GM21619 (cell line): Measurements from ENCODE around the gene FER.
"Not testable (repeated sequence)": the region's sequence is repeated elsewhere in the genome, so short reads cannot be mapped to it uniquely, and the experiment has no call there.

Experiments used
- ATAC-seq: cut with Tn5 transposase; IDR thresholded peaks from one replicate; pipeline ENCODE4 v1.9.1; 2021; ENCODE audit not compliant: unreplicated experiment

Gene FER

DNA sequence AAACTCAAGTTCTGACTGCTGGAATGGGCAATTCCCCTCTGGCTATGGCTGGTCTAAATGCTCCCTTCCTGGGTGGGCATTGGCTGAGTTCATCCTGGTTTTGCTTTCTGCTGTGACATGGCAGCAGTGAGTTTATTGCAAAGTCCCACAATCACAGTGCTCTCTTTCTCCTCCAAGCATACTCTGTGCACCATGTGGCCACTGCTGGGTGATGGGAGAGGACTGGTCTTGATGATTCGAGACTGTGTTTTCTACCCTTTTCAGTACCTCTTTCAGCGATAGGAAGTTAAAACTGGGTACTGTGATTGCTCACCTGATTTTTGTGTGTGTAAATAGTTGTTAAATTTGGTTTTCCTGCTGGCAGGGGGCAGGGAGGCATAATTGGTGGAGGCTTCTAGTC is 49.7 kb downstream of the FER start:
- ATAC-seq: no peak

DNA sequence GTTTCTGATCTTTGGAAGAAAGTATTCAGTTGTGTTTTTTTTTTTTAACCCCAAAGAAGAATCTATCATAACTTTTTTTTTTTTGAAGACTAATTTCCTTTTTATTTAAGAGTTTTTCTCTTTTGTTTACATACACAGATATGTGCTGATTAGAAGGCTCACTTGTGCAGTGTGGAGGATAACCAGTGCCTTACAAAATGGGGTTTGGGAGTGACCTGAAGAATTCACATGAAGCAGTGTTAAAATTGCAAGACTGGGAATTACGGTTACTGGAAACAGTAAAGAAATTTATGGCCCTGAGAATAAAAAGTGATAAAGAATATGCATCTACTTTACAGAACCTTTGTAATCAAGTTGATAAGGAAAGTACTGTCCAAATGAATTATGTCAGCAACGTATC is 50.3 kb downstream of the FER start:
- ATAC-seq: no peak

DNA sequence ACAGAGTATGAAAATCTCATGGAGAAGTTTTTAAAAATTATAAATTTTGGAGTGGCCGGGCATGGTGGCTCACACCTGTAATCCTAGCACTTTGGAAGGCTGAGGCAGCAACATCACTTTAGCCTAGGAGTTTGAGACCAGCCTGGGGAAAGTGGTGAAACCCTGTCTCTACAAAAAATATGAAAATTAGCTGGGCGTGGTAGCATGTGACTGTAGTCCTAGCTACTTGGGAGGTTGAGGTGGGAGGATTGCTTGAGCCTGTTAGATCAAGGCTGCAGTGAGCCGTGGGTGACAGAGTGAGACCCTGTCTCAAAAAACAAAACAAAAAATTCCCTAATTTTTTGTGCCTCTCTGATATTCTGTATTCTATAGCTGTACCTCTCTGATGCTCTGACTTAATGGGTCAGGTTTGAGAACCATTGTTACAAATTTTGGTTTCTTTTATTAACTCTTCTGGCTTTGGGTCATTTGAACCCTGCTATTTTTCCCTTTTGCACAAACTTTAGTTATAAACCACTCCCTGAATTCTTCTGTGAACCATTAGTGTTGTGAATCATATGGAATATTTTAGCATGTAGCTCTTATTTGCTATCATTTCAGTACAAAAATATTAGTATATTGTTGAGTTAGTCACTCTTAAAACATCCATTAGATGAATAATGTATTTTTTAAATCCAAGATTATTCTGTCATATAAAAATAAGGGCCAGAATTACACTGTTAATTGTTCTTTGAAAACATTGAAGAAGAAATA is 51.0 kb downstream of the FER start:
- no peak for ATAC-seq

DNA sequence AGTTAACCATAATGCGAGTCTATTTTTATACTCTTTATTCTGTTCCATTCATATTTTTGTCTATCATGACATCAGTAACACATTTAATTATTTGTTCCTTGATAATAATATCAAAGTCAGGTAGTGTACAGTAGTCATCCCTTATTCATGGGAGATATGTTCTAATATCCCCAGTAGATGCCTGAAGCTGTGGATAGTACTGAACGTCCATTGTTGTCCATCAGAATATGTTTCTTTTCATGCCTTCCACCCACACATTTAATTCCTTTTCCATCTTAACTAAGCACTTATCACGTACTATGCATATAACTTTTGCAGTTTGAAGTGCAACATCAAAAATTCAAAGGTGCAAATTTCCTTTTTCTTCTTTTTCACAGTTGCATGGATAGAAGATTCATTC is 53.6 kb downstream of the FER start:
- no peak for ATAC-seq

DNA sequence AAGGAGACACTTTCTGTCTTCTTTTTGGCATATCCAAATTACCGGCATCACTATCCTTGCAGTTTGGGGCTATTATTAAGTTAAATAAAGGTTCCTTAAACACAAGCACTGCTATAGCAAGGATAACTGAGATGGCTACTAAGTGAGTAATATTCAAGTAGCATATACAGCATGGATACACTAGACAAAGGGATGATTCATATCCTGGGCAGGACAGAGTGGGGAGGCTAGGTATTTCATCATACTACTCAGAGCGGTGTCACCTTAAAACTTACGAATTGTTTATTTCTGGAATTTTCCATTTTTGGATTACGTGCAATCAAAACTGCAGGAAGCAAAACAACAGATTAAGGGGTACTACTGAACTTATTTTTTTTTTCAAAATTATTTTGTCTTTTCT is 54.1 kb downstream of the FER start:
- no peak for ATAC-seq

DNA sequence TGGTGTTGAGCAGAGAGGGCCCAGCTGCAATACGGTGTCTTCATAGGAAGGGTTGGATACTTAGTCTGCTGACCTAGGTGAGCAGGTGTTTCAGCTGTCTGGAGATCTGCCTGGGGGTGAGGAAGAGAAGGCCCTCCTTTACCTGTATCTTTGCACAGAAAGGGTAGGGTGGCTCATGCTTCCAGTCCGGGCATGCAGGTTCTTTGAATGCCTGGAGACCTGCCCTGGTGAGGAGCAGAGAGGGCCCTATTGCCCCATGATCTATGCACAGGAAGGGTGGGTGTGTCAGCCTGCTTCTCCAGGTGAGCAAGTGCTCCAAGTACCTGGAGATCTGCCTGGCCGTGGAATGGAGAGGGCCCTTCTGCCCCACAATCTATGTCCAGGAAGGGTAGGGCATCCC is 63.0 kb downstream of the FER start:
- ATAC-seq: no peak

DNA sequence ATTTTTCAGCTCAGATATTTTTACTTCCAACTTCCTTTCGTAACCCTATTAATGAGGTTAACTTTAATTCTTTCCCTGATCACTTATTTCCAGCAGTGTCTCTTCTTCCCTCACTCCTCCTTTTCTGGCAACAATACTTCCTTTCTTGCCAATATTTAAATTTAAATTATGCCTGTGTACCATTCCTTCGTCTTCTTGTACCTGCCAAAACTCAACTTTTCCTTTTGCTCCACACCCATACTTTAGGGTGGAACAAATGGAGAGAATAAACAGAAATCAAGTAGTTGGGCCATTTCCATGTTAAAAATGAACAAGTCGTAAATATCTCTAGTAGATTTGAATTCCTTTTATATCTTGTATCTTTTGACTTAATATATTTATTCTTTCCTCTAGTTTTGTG is 66.0 kb downstream of the FER start:
- ATAC-seq: no peak

DNA sequence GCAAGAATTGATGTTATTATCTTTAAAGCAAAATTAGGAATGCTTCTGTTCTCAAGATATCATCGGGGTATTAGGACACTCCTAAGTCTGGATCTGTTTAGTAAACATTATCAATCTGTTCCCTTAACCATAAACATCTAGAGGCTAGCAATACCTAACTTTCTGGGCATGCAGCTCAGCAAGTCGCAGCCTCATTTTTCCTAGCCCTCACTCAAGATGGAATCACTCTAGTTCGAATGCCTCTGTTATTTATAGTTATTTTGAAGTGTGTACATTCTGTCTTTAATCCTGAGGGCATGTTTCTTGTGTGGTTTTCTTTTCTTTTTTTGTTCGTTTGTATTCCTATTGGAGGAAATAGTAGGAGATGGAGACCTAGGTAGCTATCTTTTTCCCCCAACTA is 66.9 kb downstream of the FER start:
- ATAC-seq: no peak

DNA sequence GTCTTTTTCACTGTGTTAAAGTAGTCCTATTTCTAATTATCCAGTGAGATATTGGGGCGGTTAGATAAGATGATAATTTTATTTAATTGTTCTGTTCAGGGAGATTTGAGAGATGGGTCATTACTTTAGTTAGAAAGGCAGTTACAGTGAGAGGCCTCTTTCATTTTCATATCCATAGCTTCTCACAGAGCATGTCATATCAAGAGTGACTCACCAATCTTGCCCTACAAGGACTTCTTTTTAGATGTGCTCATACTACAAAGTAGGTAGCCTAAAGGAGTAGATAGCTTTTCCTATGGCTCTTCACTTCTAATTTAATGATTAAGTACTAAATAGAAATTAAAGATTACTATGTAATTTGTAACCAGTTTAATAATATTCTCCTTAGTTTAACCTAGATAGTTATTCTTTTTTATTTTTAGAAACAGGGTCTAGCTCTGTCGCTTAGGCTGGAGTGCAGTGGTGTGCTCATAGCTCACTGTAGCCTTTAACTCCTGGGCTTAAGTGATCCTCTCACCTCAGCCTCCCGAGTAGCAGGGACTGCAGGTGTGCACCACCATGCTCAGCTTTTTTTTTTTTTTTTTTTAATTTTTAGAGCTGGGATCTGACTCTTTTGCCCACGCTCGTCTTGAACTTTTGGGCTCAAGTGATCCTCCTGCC is 71.0 kb downstream of the FER start:
- peak; percentile 98 for ATAC-seq

DNA sequence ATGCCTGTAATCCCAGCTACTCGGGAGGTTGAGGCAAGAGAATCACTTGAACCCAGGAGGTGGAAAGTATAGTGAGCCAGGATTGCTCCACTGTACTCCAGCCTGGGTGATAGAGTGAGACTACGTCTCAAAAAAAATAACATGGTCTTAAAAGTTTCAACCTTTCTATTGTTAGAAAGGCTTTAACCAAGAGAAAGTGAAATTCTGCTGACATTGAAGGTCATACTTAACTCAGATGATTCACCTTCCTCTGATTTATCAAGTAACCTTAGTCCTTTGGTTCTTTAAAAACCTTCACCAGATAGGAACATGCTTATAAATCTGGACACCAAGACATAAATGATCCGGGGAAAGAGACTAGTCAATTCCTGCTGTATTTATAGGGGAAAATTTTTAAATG is 73.3 kb downstream of the FER start:
- ATAC-seq: no peak

DNA sequence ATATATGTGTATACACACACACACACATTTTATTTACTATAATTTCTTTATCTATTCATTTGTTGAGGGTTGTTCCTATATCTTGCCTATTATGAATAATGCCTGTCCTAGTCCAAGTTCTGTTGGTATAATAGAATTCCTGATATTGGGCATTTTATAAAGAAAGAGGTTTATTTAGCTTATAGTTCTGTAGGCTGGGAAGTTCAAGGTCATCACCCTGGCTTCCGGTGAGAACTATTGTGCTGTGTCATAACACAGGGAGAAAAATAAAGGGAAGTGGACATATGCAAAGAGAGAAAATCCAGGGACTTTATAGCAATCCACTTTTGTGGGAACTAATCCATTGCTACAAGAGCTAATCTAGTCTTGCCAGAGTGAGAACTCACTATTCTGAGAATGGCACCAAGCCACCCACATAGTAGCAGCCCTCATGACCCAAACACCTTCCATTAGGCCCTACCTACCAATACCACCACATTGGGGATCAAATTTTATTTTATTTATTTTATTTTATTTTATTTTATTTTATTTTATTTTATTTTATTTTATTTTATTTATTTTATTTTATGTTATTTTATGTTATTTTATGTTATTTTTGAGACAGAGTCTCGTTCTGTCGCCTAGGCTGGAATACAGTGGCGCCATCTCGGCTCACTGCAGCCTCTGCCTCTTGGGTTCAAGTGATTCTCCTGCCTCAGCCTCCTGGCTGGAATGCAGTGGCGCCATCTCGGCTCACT is 74.7 kb downstream of the FER start:
- ATAC-seq: no peak

DNA sequence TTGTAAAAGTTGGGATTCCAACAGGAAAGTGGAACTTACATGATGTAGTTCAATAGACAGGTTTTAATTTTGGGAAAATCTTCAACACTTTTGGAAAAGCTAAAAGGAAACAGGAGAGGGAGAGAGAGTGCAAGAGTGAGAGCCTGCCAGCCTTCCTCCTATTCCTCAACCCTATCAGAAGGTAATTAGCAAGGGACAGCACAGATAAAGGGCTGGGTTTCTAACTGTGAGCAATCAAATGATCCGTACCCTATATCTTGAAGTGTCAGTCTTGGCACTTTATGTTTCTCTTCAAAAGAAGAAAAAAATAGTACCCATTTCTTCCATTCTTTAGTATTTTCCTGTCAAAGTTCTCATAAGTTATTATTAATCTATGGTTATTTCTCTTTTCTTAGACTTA is 79.4 kb downstream of the FER start:
- no peak for ATAC-seq

DNA sequence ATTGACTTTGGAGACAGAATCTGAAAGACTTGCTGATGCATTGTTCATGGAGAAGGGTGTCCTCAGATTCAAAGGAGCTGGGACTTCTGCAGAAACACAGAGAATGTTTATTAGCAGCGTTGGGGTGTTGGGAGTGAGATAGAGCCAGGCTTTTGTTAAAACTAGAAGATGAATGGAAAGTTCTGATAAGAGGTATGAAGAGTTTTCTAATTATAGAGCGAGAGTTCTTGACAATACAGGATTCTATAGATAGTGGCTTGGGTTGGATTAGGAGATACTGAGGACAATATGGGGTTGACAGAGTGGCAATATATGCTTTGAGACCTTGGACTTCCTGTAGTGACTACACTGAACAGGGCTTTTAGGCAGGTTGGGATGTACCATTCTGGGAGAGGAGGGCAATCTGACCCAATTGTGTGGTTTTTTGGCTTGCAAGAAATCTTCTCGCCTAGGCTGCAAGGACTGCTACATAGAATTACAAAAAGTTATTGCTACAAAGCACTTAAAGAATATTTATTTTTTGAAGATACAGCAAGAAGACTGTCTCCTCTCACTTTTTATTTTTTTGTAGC is 83.1 kb downstream of the FER start:
- no peak for ATAC-seq

DNA sequence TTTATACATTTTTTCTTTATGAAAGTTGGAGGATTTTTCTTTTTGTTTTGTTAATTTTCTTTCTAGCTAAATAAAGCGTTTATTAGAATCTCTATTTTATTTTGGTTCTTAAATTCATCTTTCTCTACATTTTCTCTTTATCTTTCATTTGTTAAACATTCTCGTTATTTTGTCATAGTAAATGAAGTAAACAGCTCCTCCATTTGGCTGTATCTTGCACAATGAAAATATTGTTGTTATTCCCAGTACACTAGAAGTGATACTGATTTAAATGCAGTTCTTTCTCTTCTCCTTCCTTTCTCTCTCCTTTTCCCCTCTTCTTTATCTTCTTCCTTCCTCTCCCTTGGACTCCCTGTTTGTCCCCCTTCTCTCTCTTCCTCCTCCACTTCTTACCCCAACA is 88.8 kb downstream of the FER start:
- ATAC-seq: no peak

DNA sequence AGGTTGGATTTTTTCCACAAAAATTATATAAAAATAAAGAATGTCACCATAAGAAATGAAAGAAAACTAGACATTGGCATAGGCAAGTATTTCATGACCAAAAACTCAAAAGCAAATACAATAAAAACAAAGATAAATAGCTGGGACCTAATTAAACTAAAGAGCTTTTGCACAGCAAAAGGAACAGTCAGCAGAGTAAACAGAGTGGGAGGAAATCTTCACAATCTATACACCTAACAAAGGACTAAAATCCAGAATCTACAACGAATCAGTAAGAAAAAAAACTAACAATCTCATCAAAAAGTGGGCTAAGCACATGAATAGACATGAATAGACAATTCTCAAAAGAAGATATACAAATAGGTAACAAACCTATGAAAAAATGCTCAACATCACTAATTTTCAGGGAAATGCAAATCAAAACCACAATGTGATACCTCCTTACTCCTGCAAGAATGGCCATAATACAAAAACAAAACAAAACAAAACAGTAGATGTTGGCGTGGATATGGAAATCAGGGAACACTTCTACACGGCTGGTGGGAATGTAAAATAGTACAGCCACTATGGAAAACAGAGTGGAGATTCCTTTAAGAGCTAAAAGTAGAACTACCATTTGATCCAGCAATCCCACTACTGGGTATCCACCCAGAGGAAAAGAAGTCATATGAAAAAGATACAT is 94.7 kb downstream of the FER start:
- ATAC-seq: not testable (repeated sequence)

DNA sequence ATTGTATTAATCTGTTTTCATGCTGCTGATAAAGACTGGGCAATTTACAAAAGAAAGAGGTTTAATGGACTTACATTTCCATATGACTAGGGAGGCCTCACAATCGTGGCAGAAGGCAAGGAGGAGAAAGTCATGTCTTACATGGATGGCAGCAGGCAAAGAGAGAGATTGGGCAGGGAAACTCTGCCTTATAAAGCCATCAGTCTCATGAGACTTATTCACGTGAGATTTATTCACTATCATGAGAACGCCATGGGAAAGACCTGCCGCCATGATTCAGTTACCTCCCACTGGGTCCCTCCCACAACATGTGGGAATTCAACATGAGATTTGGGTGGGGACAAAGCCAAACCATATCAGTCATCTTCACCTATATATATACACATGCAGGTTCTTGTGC is 103.4 kb downstream of the FER start:
- ATAC-seq: not testable (repeated sequence)

DNA sequence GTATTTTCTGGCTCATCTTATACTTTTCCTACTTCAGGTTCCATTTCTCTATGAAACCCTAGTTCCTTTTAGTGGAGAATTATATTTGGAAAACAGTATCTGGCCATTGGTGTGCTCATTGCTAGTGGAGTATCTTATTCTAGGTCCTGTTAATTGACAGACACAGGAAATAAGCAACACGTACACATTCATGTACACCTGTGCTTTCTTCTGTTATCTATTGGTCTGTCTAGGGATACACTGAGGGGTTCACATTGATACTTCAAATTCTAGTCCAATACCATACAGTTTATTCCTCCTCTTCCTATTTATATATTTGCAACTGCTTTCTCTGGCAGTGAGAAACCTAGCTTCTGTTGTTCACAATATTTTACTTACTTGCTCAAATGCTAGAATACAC is 110.2 kb downstream of the FER start:
- ATAC-seq: peak; percentile 40

DNA sequence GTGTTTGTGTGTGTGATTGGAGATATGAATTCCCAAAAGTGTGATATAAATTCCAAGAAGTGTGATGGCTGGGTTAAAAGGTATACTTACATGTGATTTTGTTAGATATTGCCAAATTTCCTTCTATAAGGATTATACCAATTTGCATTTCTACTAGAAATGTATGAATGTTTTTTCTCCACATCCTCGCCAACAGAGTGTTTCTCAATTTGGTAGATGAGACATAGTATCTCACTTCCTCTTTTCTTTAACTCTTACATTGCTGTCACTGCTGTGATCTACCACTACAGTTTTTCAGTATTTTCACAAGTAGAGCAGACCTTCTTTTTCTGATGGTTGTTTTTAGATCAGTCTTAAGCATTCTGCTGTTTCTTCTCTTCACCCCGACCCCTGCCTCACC is 111.3 kb downstream of the FER start:
- peak; percentile 94 for ATAC-seq

DNA sequence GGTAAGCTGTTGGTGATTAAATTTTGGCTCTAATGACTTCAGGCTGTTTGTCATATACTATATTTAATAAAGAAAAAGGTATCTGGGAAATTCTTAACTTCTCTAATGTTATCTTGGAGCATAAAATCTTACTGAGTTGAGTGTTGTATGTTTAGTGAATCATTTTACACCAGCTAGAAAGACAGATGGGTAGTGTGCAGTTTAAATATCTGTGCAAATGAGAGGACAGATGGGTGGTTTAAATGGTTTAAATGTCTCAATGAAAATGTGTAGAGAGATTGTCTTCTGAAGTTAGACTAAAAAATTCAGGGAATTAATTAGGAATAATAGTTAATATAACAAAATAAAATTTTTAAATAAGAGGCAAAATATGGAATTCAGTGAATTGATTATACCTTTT is 114.5 kb downstream of the FER start:
- no peak for ATAC-seq

DNA sequence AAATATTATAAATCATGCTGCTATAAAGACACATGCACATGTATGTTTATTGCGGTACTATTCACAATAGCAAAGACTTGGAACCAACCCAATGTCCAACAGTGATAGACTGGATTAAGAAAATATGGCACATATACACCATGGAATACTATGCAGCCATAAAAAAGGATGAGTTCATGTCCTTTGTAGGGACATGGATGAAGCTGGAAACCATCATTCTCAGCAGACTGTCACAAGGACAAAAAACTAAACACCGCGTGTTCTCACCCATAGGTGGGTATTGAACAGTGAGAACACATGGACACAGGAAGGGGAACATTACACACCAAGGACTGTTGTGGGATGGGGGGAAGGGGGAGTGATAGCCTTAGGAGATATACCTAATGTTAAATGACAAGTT is 118.4 kb downstream of the FER start:
- ATAC-seq: not testable (repeated sequence)

DNA sequence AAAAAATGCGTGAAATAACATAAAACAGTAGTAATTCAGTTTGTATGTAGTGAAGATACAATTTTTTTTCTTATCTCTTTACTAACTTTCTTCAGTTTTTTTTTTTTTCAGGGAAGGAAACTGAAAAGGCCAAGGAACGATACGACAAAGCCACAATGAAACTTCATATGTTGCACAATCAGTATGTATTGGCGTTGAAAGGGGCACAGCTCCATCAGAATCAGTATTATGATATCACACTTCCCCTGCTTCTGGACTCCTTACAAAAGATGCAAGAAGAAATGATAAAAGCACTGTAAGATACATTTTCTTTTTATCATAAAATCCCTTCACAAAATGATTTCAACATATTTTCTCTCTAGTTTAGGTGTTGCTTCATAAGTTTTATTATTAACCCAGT is 120.0 kb downstream of the FER start:
- ATAC-seq: no peak
